ENCODE data around the gene RNASEL.

DNA sequence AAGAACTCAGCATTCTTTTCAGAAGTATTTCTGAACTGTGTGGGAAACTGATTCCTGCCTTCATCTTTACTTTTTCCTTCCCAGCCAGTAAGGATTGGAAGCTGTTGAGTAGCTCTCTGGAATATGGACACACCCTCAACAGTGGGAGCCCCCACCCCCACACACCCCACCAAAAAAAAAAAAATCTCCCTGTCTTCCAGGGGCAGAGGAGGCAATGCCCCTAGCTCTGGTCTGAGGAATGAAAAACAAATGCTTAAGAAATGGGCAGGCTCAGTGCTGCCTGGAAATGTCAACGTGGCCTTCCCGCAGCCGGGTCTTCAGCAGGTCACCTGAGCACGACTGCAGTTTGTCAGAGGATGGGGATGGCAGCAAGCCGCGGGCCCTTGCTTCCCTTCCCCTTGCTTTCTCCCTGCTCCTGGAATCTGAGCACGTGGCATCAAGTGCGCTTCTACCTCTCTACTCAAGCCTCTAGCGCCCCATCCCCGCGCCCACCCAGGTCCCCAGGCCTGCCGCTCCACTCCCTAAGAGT lies 14.7 kb upstream of the RNASEL start:
- TF ChIP-seq EP300 (IDR thresholded peaks at IDR 0.05) (no peak), RARB (CRISPR knock-in tag; IDR thresholded peaks at IDR 0.05) (no peak), ZNF302 (CRISPR knock-in tag; IDR thresholded peaks at IDR 0.05) (no peak), FOSL2 (IDR thresholded peaks at IDR 0.05) (no peak), FOSL2 (CRISPR knock-in tag; IDR thresholded peaks at IDR 0.05) (no peak), POLR2A (IDR thresholded peaks at IDR 0.05; ENCODE audit: low read length) (no peak), RCOR1 (IDR thresholded peaks at IDR 0.05; ENCODE audit: low read depth, low read length) (no peak), TFCP2L1 (CRISPR knock-in tag; IDR thresholded peaks at IDR 0.05) (no peak), MAZ (IDR thresholded peaks at IDR 0.05; ENCODE audit: borderline replicate concordance, low read depth, low read length) (no peak), ZFP36 (IDR thresholded peaks at IDR 0.05; ENCODE audit: borderline replicate concordance, partially characterized antibody) (no peak), RAD21 (conservative IDR thresholded peaks at IDR 0.05 in 1 of 2, IDR thresholded peaks at IDR 0.05 in 1 of 2) (no peak)
- TF ChIP-seq, protein P1, sequence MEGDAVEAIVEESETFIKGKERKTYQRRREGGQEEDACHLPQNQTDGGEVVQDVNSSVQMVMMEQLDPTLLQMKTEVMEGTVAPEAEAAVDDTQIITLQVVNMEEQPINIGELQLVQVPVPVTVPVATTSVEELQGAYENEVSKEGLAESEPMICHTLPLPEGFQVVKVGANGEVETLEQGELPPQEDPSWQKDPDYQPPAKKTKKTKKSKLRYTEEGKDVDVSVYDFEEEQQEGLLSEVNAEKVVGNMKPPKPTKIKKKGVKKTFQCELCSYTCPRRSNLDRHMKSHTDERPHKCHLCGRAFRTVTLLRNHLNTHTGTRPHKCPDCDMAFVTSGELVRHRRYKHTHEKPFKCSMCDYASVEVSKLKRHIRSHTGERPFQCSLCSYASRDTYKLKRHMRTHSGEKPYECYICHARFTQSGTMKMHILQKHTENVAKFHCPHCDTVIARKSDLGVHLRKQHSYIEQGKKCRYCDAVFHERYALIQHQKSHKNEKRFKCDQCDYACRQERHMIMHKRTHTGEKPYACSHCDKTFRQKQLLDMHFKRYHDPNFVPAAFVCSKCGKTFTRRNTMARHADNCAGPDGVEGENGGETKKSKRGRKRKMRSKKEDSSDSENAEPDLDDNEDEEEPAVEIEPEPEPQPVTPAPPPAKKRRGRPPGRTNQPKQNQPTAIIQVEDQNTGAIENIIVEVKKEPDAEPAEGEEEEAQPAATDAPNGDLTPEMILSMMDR (IDR thresholded peaks at IDR 0.05), result no peak
- TF ChIP-seq, protein P2, sequence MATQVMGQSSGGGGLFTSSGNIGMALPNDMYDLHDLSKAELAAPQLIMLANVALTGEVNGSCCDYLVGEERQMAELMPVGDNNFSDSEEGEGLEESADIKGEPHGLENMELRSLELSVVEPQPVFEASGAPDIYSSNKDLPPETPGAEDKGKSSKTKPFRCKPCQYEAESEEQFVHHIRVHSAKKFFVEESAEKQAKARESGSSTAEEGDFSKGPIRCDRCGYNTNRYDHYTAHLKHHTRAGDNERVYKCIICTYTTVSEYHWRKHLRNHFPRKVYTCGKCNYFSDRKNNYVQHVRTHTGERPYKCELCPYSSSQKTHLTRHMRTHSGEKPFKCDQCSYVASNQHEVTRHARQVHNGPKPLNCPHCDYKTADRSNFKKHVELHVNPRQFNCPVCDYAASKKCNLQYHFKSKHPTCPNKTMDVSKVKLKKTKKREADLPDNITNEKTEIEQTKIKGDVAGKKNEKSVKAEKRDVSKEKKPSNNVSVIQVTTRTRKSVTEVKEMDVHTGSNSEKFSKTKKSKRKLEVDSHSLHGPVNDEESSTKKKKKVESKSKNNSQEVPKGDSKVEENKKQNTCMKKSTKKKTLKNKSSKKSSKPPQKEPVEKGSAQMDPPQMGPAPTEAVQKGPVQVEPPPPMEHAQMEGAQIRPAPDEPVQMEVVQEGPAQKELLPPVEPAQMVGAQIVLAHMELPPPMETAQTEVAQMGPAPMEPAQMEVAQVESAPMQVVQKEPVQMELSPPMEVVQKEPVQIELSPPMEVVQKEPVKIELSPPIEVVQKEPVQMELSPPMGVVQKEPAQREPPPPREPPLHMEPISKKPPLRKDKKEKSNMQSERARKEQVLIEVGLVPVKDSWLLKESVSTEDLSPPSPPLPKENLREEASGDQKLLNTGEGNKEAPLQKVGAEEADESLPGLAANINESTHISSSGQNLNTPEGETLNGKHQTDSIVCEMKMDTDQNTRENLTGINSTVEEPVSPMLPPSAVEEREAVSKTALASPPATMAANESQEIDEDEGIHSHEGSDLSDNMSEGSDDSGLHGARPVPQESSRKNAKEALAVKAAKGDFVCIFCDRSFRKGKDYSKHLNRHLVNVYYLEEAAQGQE (IDR thresholded peaks at IDR 0.05), result no peak
- TF ChIP-seq, protein P3, sequence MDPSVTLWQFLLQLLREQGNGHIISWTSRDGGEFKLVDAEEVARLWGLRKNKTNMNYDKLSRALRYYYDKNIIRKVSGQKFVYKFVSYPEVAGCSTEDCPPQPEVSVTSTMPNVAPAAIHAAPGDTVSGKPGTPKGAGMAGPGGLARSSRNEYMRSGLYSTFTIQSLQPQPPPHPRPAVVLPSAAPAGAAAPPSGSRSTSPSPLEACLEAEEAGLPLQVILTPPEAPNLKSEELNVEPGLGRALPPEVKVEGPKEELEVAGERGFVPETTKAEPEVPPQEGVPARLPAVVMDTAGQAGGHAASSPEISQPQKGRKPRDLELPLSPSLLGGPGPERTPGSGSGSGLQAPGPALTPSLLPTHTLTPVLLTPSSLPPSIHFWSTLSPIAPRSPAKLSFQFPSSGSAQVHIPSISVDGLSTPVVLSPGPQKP (IDR thresholded peaks at IDR 0.05; ENCODE audit: low read depth, low read length), result no peak
